A549 (cell line): ENCODE results near the gene GUCA1A. TPM values are rescaled to one million over a fixed set of nuclear protein-coding genes. Genes with fewer than 3 reads are reported as not detected.
A peak's percentile ranks its signal among the peaks of the same experiment; 100 is the strongest.

Experiments used
- ATAC-seq, 2 experiments: fragments of 200-7000 bp in 1 of 2; fragments of >200 bp in 1 of 2; cut with Nextera tagmentation in 1 of 2; cut with Tn5 transposase in 1 of 2; 3 replicates each; pipeline versions ENCODE4 v1.8.0 to v1.9.1; 2018 to 2020; ENCODE audit warnings: mild to moderate bottlenecking in 1 of 2, moderate library complexity in 1 of 2
- CTCF ChIA-PET: fragments of 300-600 bp; sonication (Branson Sonifier 250); formaldehyde crosslinking; extraction: SDS; loops from one replicate; lab custom pipeline; 2021; ENCODE audit warnings: antibody characterized with exemption, inconsistent platforms; lab: Yijun Ruan, JAX
- POLR2A ChIA-PET: fragments of 350-600 bp; formaldehyde crosslinking; extraction: SDS; loops from one replicate; lab custom pipeline; 2021; ENCODE audit warnings: antibody characterized with exemption, inconsistent platforms; lab: Yijun Ruan, JAX
- DNase-seq, 2 experiments: peaks; one replicate each; pipeline versions ENCODE4 v3.0.0 to v3.0.0-alpha.2; 2011 to 2016; ENCODE audit warnings: low read depth in 1 of 2, low spot score in 1 of 2
- FAIRE-seq: peaks from 2 replicates; lab custom pipeline; 2011; peaks lifted over from hg19 to GRCh38; lab: Jason Lieb, UNC
- H3K27ac ChIP-seq, 2 experiments: fragments of >200 bp; sonication (Bioruptor Twin); formaldehyde crosslinking; 3 replicates each; pipeline ENCODE4 v1.5.1; 2016 to 2017
- H3K4me1 ChIP-seq: fragments of >200 bp; sonication (Bioruptor Twin); formaldehyde crosslinking; 3 replicates; pipeline ENCODE4 v1.6.1; 2016
- H3K4me2 ChIP-seq: fragments of >200 bp; sonication (Bioruptor Twin); formaldehyde crosslinking; 3 replicates; pipeline ENCODE4 v1.6.1; 2016
- H3K4me3 ChIP-seq: fragments of >200 bp; sonication (Bioruptor Twin); formaldehyde crosslinking; 3 replicates; pipeline ENCODE4 v1.5.1; 2016
- H3K9me3 ChIP-seq: fragments of >200 bp; sonication (Bioruptor Twin); formaldehyde crosslinking; 3 replicates; pipeline ENCODE4 v1.6.1; 2016
- BCL3 ChIP-seq: fragments of >200 bp; sonication (Bioruptor Twin); formaldehyde crosslinking; IDR thresholded peaks from 3 replicates; pipeline ENCODE4 v1.6.1; 2016
- BHLHE40 ChIP-seq: IDR thresholded peaks from 2 replicates; pipeline ENCODE4 v1.6.1; 2012; ENCODE audit warnings: low read depth, low read length, inconsistent platforms
- CHD4 ChIP-seq: fragments of 200-600 bp; sonication (generic); IDR thresholded peaks from 2 replicates; pipeline ENCODE4 v1.6.1; 2016; ENCODE audit warnings: antibody characterized with exemption, mild to moderate bottlenecking, borderline replicate concordance
- CTCF ChIP-seq: fragments of >200 bp; sonication (Bioruptor Twin); formaldehyde crosslinking; IDR thresholded peaks from 3 replicates; pipeline ENCODE4 v1.5.1; 2016
- E2F6 ChIP-seq: IDR thresholded peaks from 2 replicates; pipeline ENCODE4 v1.6.1; 2012; ENCODE audit warnings: low read depth, borderline replicate concordance
- EHF ChIP-seq: fragments of 250-450 bp; sonication (Bioruptor Pico); IDR thresholded peaks from 2 replicates; pipeline ENCODE4 v1.5.0; 2020; ENCODE audit warnings: mild to moderate bottlenecking
- ELK1 ChIP-seq: fragments of 150-350 bp; IDR thresholded peaks from 2 replicates; pipeline ENCODE4 v1.6.1; 2014; ENCODE audit warnings: low read depth, mild to moderate bottlenecking, low read length
- FOSB ChIP-seq: fragments of 250-450 bp; sonication (Bioruptor Pico); IDR thresholded peaks from 2 replicates; pipeline ENCODE4 v1.5.0; 2020; ENCODE audit warnings: mild to moderate bottlenecking, moderate library complexity
- GATA3 ChIP-seq: IDR thresholded peaks from 2 replicates; pipeline ENCODE4 v1.6.1; 2012; ENCODE audit warnings: borderline replicate concordance
- HDAC2 ChIP-seq: fragments of 200-600 bp; sonication (generic); IDR thresholded peaks from 2 replicates; pipeline ENCODE4 v1.6.1; 2016
- HOXA7 ChIP-seq: fragments of 250-450 bp; sonication (Bioruptor Pico); IDR thresholded peaks from 2 replicates; pipeline ENCODE4 v1.5.0; 2020; ENCODE audit warnings: mild to moderate bottlenecking, moderate library complexity
- KDM5A ChIP-seq: fragments of 200-600 bp; sonication (generic); IDR thresholded peaks from 2 replicates; pipeline ENCODE4 v1.6.1; 2016; ENCODE audit warnings: antibody characterized with exemption, mild to moderate bottlenecking
- MAFK ChIP-seq: fragments of 450-650 bp; IDR thresholded peaks from 2 replicates; pipeline ENCODE4 v1.6.1; 2014; ENCODE audit not compliant: partially characterized antibody
- MAZ ChIP-seq: fragments of 150-350 bp; IDR thresholded peaks from 2 replicates; pipeline ENCODE4 v1.6.1; 2014; ENCODE audit warnings: antibody characterized with exemption, low read depth, low read length, borderline replicate concordance
- MYC ChIP-seq: IDR thresholded peaks from 2 replicates; pipeline ENCODE4 v1.6.1; 2012; ENCODE audit warnings: mild to moderate bottlenecking, inconsistent platforms, low read length, improper control_type of control experiment, borderline replicate concordance
- PBX3 ChIP-seq: IDR thresholded peaks from 2 replicates; pipeline ENCODE4 v1.6.1; 2012
- POLR2AphosphoS2 ChIP-seq: conservative IDR thresholded peaks from 2 replicates; pipeline ENCODE4 v1.6.1; 2012; ENCODE audit warnings: low read length, improper control_type of control experiment, inconsistent platforms
- RFX5 ChIP-seq: fragments of 450-650 bp; IDR thresholded peaks from 2 replicates; pipeline ENCODE4 v1.7.1; 2014; ENCODE audit warnings: antibody characterized with exemption, mild to moderate bottlenecking, moderate library complexity
- RNF2 ChIP-seq: fragments of 200-600 bp; sonication (generic); IDR thresholded peaks from 2 replicates; pipeline ENCODE4 v1.6.1; 2016; ENCODE audit warnings: low read depth, mild to moderate bottlenecking, antibody characterized with exemption, moderate library complexity, borderline replicate concordance
- SMC3 ChIP-seq: fragments of >200 bp; sonication (Bioruptor Twin); formaldehyde crosslinking; IDR thresholded peaks from 3 replicates; pipeline ENCODE4 v1.6.1; 2018; ENCODE audit warnings: inconsistent platforms
- SREBF2 ChIP-seq: fragments of 450-650 bp; IDR thresholded peaks from 2 replicates; pipeline ENCODE4 v1.6.1; 2014; ENCODE audit warnings: mild to moderate bottlenecking, moderate library complexity
- USF2 ChIP-seq: fragments of 450-650 bp; IDR thresholded peaks from 2 replicates; pipeline ENCODE4 v1.6.1; 2014; ENCODE audit warnings: antibody characterized with exemption
- ZSCAN20 ChIP-seq: fragments of 250-450 bp; sonication (Bioruptor Pico); IDR thresholded peaks from 2 replicates; pipeline ENCODE4 v1.8.0; 2022; ENCODE audit warnings: mild to moderate bottlenecking, moderate library complexity
- WGBS: methylation state at CpG from one replicate; pipeline ENCODE4 v1.1.6; 2017; ENCODE audit errors: missing lambda C conversion rate; 5-methylcytosine and 5-hydroxymethylcytosine counted together
- polyA plus RNA-seq, 4 experiments: library from polyadenylated mRNA; depleted of rRNA in 3 of 4; stranded (reverse); fragments of >200 nt; fragmentation: RNase III in 1 of 4; extraction: RNeasy Plus Mini Kit Qiagen cat#74134 plus additional on column Dnase treatment in 1 of 4; gene quantifications; 2 replicates in 3 of 4; 3 replicates in 1 of 4; pipeline ENCODE4 v1.2.3, GENCODE V29; 2011 to 2017

GUCA1A gene
- polyA plus RNA-seq, 2 of the 4 experiments (the other 2 are of a cell fraction): not detected

- no peak overlapping the region for H3K27ac ChIP-seq
- ATAC-seq (peak in 1 of 2 experiments; percentile 35; a peak in 2 of 6 replicates), FAIRE-seq (no peak)
- TF ChIP-seq ZSCAN20 (CRISPR knock-in tag) (no peak), RNF2 (no peak), BHLHE40 (no peak), BCL3 (no peak), GATA3 (no peak), SMC3 (no peak), HDAC2 (no peak), SREBF2 (no peak)
- TF ChIP-seq, all 56 proteins: peak for 0
- H3K4me2 ChIP-seq: no peak overlapping the region
- CTCF ChIA-PET: interaction anchor here (0.7 to 0.8 kb wide), 2 partner anchors 11 to 88 kb away, joined by 3 read pairs; no protein-coding TSS in a partner anchor
- DNase-seq: no peak
- no peak overlapping the region for H3K4me3 ChIP-seq
- no peaks in the 10 kb centered on the region for H3K9me3 ChIP-seq
- 58% methylated on average over 3 of the region's 3 CpGs for WGBS
- POLR2A ChIA-PET: no interaction called here
- peaks cover 5% of the 10 kb centered on the region; the same call in 2 of the 3 replicates for H3K4me1 ChIP-seq
Observed at GRCh38 chr6:42148058-42148457, 25.1 kb upstream of the GUCA1A start.

- ChIA-PET CTCF (interaction anchor here (2.0 kb wide), 1 partner anchor 74 kb away, joined by 6 read pairs; no protein-coding TSS in a partner anchor), POLR2A (no interaction called here)
- DNase-seq (no peak), ATAC-seq (no peak), FAIRE-seq (no peak)
- Histone ChIP-seq H3K4me3 (no peak overlapping the region), H3K9me3 (no peaks in the 10 kb centered on the region), H3K4me2 (no peak overlapping the region), H3K27ac (no peak overlapping the region), H3K4me1 (0 out of 3 replicates have a peak, but pooled peaks cover 6% of the 10 kb centered on the region)
- TF ChIP-seq KDM5A (no peak), EHF (CRISPR knock-in tag) (no peak), HOXA7 (no peak), MAZ (no peak), BCL3 (no peak), E2F6 (no peak), FOSB (CRISPR knock-in tag) (no peak), MYC (no peak), CTCF (no peak), RFX5 (no peak), USF2 (no peak), MAFK (no peak), CHD4 (no peak), ELK1 (no peak), PBX3 (no peak), POLR2AphosphoS2 (no peak)
- WGBS: 83% methylated on average over 8 of the region's 8 CpGs
Observed at GRCh38 chr6:42150254-42150653, 22.9 kb upstream of the GUCA1A start.
